Nephron progenitor cell (in vitro differentiated cells): ENCODE measurements around the gene STAP2.
A peak's percentile ranks its signal among the peaks of the same experiment; 100 is the strongest.
"Not testable (repeated sequence)": the region's sequence is repeated elsewhere in the genome, so short reads cannot be mapped to it uniquely, and the experiment has no call there.

Experiments
- DNase-seq: peaks from one replicate; pipeline ENCODE4 v3.0.0; 2021
- H3K27ac Mint-ChIP-seq: 2 replicates; pipeline ENCODE4 v1.8.0; 2021; ENCODE audit warnings: mild to moderate bottlenecking, moderate library complexity, mixed read lengths
- H3K27me3 Mint-ChIP-seq: 2 replicates; pipeline ENCODE4 v1.8.0; 2021; ENCODE audit warnings: mild to moderate bottlenecking, low read depth, mixed read lengths; ENCODE audit not compliant: poor library complexity
- H3K36me3 Mint-ChIP-seq: 2 replicates; pipeline ENCODE4 v1.8.0; 2021; ENCODE audit warnings: low read depth, mixed read lengths
- H3K4me1 Mint-ChIP-seq: 2 replicates; pipeline ENCODE4 v1.8.0; 2021; ENCODE audit warnings: mixed read lengths
- H3K4me3 Mint-ChIP-seq: 2 replicates; pipeline ENCODE4 v1.8.0; 2021; ENCODE audit warnings: mild to moderate bottlenecking, moderate library complexity, mixed read lengths
- H3K9me3 Mint-ChIP-seq: 2 replicates; pipeline ENCODE4 v1.8.0; 2021; ENCODE audit warnings: mild to moderate bottlenecking, moderate library complexity, mixed read lengths
- CTCF ChIP-seq: fragments of 200-600 bp; sonication (generic); IDR thresholded peaks from 2 replicates; pipeline ENCODE4 v1.5.0; 2021; ENCODE audit warnings: antibody characterized with exemption

Gene STAP2

GRCh38 chr19:4288091-4288777, 50.4 kb downstream of the STAP2 start:
- no peak for DNase-seq
- Mint-ChIP-seq H3K4me3 (no peak overlapping the region), H3K27ac (no peak overlapping the region), H3K9me3 (no peaks in the 10 kb centered on the region), H3K36me3 (no peaks in the 10 kb centered on the region), H3K27me3 (peaks cover 53% of the 10 kb centered on the region), H3K4me1 (peaks cover 16% of the 10 kb centered on the region)
- no peak for TF ChIP-seq CTCF

- DNase-seq, H3K4me3 Mint-ChIP-seq, H3K27ac Mint-ChIP-seq, H3K36me3 Mint-ChIP-seq, H3K9me3 Mint-ChIP-seq: not testable (repeated sequence)
- H3K27me3 Mint-ChIP-seq: peaks cover 74% of the 10 kb centered on the region
- H3K4me1 Mint-ChIP-seq: peaks cover 11% of the 10 kb centered on the region
Observed at GRCh38 chr19:4286141-4286540, 52.5 kb downstream of the STAP2 start.

- Mint-ChIP-seq H3K4me1 (peaks cover 4% of the 10 kb centered on the region), H3K27ac (no peak overlapping the region), H3K9me3 (no peaks in the 10 kb centered on the region), H3K27me3 (peaks cover 82% of the 10 kb centered on the region), H3K4me3 (no peak overlapping the region), H3K36me3 (no peaks in the 10 kb centered on the region)
- TF ChIP-seq CTCF: no peak
- no peak for DNase-seq
Observed at GRCh38 chr19:4284974-4285373, 53.7 kb downstream of the STAP2 start.

GRCh38 chr19:4284176-4284958, 54.3 kb downstream of the STAP2 start:
- Mint-ChIP-seq H3K4me1 (peaks cover 4% of the 10 kb centered on the region), H3K27me3 (peaks cover 86% of the 10 kb centered on the region), H3K9me3 (no peaks in the 10 kb centered on the region), H3K4me3 (peak overlapping the region; percentile 20), H3K36me3 (no peaks in the 10 kb centered on the region), H3K27ac (no peak overlapping the region)
- no peak for TF ChIP-seq CTCF
- DNase-seq: peak; percentile 69

GRCh38 chr19:4279530-4280422, 58.9 kb downstream of the STAP2 start:
- Mint-ChIP-seq H3K4me3 (peak overlapping the region; percentile 84), H3K27ac (no peak overlapping the region)

More at GRCh38 chr19:4279530-4280422, 58.9 kb downstream of the STAP2 start:
- DNase-seq: no peak
- no peak for TF ChIP-seq CTCF
- peaks cover 15% of the 10 kb centered on the region for H3K4me1 Mint-ChIP-seq
- H3K27me3 Mint-ChIP-seq: peaks cover 76% of the 10 kb centered on the region
- H3K9me3 Mint-ChIP-seq: no peaks in the 10 kb centered on the region
- H3K36me3 Mint-ChIP-seq: no peaks in the 10 kb centered on the region
